PFSK-1 (cell line): ENCODE results near the gene DACH1.

Experiments used
- FOXP2 ChIP-seq: optimal IDR thresholded peaks from 2 replicates; pipeline ENCODE3; 2011; ENCODE audit warnings: borderline replicate concordance, control low read depth, inconsistent platforms; ENCODE audit not compliant: insufficient read depth; ENCODE audit errors: extremely low read length, extremely low read depth
- POLR2AphosphoS5 ChIP-seq: IDR thresholded peaks from 2 replicates; pipeline ENCODE4 v1.6.1; 2012; ENCODE audit warnings: low read depth, mild to moderate bottlenecking, control low read depth, low read length, moderate library complexity
- REST ChIP-seq, 2 experiments: IDR thresholded peaks; 2 replicates each; pipeline versions ENCODE4 v1.6.1 to v1.8.0; 2011 to 2012; ENCODE audit warnings: low read depth in 2 of 2, low read length in 2 of 2, control low read depth in 1 of 2, inconsistent platforms in 1 of 2, mild to moderate bottlenecking in 1 of 2, moderate library complexity in 1 of 2; ENCODE audit not compliant: insufficient read depth in 1 of 2
- SIN3A ChIP-seq: IDR thresholded peaks from 2 replicates; pipeline ENCODE4 v1.6.1; 2012; ENCODE audit warnings: mild to moderate bottlenecking, low read length, moderate library complexity, borderline replicate concordance; ENCODE audit not compliant: insufficient read depth
- TAF1 ChIP-seq: IDR thresholded peaks from 2 replicates; pipeline ENCODE4 v1.6.1; 2012; ENCODE audit warnings: low read length, control low read depth, borderline replicate concordance; ENCODE audit not compliant: insufficient read depth

Gene DACH1

GRCh38 chr13:71864986-71865873 is 1.8 kb downstream of the DACH1 start:
- TF ChIP-seq SIN3A = no peak
- TF ChIP-seq REST (IDR thresholded peaks at IDR 0.05; ENCODE audit: insufficient read depth in 1 of 2, low read depth in 2 of 2, low read length in 2 of 2) = no peak
- TF ChIP-seq TAF1 = no peak
- no peak for TF ChIP-seq POLR2AphosphoS5
- TF ChIP-seq FOXP2 = no peak

GRCh38 chr13:71864094-71864985 is 2.7 kb downstream of the DACH1 start:
- no peak for TF ChIP-seq REST (IDR thresholded peaks at IDR 0.05; ENCODE audit: insufficient read depth in 1 of 2, low read depth in 2 of 2, low read length in 2 of 2)
- TF ChIP-seq POLR2AphosphoS5 = no peak
- no peak for TF ChIP-seq SIN3A
- TF ChIP-seq TAF1 = no peak
- no peak for TF ChIP-seq FOXP2

- TF ChIP-seq SIN3A = no peak
- no peak for TF ChIP-seq REST (IDR thresholded peaks at IDR 0.05; ENCODE audit: insufficient read depth in 1 of 2, low read depth in 2 of 2, low read length in 2 of 2)
- TF ChIP-seq TAF1 = no peak
- no peak for TF ChIP-seq POLR2AphosphoS5
- TF ChIP-seq FOXP2 = no peak
These were observed 3.6 kb downstream of the DACH1 start for GRCh38 chr13:71863254-71863865.

- TF ChIP-seq TAF1 (no peak), SIN3A (no peak), POLR2AphosphoS5 (no peak), FOXP2 (no peak), REST (IDR thresholded peaks at IDR 0.05; ENCODE audit: insufficient read depth in 1 of 2, low read depth in 2 of 2, low read length in 2 of 2) (no peak)
These were observed 4.5 kb downstream of the DACH1 start for GRCh38 chr13:71862459-71862943.
